NCI-H2081 treated with DMSO at 0.1 percent for 48 hours (cell line): Measurements from ENCODE around the gene CMIP.

Experiments
- DNase-seq: peaks from one replicate; lab custom pipeline; 2025; lab: John Stamatoyannopoulos, UW

The CMIP gene

GRCh38 chr16:81462683-81463082 is 18.1 kb downstream of the CMIP start:
- DNase-seq, result no peak

- DNase-seq, result no peak
Observed at GRCh38 chr16:81463296-81463890, 18.8 kb downstream of the CMIP start.

GRCh38 chr16:81464279-81464678 is 19.7 kb downstream of the CMIP start:
- DNase-seq, result no peak

- DNase-seq, result no peak
Observed at GRCh38 chr16:81465375-81465943, 20.9 kb downstream of the CMIP start.

- DNase-seq, result no peak
Observed at GRCh38 chr16:81466356-81466980, 21.9 kb downstream of the CMIP start.

- DNase-seq, result no peak
Observed at GRCh38 chr16:81467072-81467471, 22.5 kb downstream of the CMIP start.

GRCh38 chr16:81467815-81468214 is 23.2 kb downstream of the CMIP start:
- DNase-seq, result no peak

GRCh38 chr16:81468269-81468902 is 23.8 kb downstream of the CMIP start:
- DNase-seq, result no peak

- DNase-seq, result no peak
Observed at GRCh38 chr16:81469183-81469677, 24.6 kb downstream of the CMIP start.

GRCh38 chr16:81469710-81470535 is 25.3 kb downstream of the CMIP start:
- no peak for DNase-seq

GRCh38 chr16:81470796-81471636 is 26.4 kb downstream of the CMIP start:
- DNase-seq, result no peak

- DNase-seq, result no peak
Observed at GRCh38 chr16:81471882-81472281, 27.3 kb downstream of the CMIP start.

GRCh38 chr16:81472391-81472790 is 27.8 kb downstream of the CMIP start:
- no peak for DNase-seq

- DNase-seq, result no peak
Observed at GRCh38 chr16:81473066-81473488, 28.5 kb downstream of the CMIP start.

GRCh38 chr16:81473558-81473957 is 28.9 kb downstream of the CMIP start:
- no peak for DNase-seq

- DNase-seq, result no peak
Observed at GRCh38 chr16:81473969-81474959, 29.7 kb downstream of the CMIP start.

GRCh38 chr16:81477697-81478693 is 33.4 kb downstream of the CMIP start:
- DNase-seq, result no peak

GRCh38 chr16:81478876-81479511 is 34.4 kb downstream of the CMIP start:
- no peak for DNase-seq
